ENCODE data around the gene CAPN1.
A peak's percentile ranks its signal among the peaks of the same experiment; 100 is the strongest.
"Not testable (repeated sequence)": the region's sequence is repeated elsewhere in the genome, so short reads cannot be mapped to it uniquely, and the experiment has no call there.

The CAPN1 gene

DNA sequence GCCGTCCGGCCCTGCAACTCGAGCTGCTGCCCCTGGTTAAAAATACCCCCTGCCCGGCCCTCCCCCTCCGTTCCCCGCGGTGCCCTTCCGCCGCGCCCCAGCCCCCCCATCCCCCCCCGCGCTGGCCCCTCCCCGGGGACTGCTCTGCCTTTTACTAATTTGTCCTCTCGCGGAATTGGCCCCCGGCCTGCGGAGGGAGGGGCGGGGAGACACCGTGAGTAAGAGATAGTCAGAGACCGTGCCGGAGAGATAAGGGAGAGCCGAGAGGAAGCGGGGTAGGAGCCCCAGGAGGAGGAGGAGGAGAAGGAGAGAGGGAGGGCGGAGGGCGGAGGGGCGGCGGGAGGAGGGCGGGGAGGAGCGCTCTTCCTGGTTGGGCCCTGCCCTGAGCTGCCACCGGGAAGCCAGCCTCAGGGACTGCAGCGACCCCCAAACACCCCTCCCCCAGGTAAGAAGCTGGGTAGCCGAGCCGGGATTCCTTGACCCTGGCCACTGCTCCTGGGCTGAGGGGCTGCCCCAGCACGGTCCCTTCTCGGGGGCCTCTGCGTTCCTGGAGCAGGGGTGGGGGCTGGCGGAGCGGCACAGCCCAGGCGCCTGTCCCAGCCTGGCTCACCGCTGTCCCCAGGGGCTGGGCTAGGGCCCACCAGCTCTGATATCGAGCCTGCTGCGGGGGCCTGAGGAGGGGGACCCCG lies at the start of gene CAPN1:
CAPN1 (plus strand) TSS at position 360 of the 689 bp plus-strand sequence. CDS start 774 bp downstream, outside the sequence.
- DNase-seq: peak; percentile 53

DNA sequence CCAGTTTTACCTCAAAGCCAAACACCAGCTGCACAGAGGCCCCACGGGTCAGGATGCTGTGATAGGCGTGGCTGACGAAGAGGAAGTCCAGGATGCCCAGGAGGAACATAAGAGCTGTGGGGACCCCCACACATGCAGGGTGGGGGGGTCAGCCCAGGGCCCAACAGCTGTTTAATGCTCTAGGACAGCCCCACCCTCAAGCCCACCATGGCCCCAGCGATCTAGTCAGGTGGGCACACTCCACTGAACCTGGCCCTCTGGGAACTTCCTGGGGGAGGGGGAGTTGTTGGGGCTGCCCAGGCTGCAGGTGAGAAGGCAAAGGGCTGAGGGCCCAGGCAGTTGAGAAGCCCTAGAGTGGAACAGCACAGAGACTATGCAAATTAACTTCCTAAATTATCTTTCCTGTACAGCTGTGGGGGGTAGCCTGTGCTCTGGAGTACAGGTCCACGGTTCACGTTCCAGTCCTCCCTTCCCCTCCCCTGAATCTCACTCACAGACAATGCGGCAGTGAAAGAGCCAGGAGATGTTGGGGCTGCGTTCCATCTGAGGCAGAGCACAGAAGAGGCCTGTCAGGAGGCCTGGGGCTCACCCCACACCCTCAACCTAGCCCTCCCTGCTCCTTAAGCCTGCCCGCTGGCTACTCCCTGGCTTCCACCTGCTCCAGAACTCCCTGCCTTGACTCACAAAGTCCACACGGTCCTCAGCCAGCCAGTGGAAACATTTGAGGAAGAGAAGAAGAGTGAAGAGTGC lies 49.3 kb upstream of the CAPN1 start:
- DNase-seq: no peak

DNA sequence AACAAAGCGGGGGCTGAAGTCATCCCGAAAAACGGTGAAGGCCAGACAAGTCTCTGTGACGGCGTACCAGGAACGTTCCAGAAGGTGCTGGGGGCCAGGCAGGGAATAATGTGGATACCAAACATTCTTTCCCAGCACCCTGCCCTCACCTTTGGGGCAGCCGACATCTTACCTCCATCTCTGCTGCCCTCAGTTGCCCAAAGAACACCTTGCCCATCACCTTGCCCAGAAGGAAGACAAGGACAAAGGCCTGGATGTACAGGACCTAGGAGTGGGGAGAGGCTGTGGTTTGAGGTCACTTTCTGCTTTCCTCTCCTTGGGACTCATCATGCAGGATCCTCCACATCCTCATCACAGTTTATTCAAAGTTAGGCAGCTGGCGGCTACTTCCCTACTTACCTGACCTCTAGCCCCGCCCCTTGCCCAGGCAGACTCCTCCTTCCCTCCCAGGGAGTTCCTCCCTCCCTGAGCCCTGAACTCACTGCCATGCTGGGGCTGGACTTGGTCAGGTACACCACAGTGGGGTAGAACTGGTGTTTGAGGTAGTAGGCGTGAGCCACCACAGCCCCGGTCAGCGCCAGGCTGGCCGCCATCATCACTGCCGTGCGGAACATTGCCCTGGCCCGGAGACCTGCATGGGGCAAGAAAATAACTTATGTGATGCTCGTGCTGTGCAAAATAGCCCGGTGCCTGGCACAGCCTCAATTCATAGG lies 48.6 kb upstream of the CAPN1 start:
- peak; percentile 66 for DNase-seq

DNA sequence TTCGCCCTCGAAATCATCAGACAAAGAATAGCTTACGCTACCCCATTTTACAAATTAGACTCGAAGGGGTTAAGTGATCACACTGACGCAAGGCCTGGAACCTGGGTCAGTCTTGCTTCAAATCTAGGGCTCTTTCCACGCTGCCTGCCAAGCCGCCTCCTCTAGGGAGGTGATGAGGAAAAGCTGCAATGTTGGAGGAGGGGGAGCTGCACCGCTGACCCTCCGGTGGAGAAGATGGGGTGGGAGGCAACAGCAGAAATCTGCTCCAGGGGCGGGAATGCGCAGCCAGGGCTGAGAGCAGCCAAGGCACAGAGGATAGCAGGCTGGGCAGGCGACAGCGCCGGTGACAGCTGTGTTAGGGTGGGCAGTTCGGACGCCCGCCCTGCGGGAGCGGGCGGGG lies 48.0 kb upstream of the CAPN1 start:
- DNase-seq: no peak

DNA sequence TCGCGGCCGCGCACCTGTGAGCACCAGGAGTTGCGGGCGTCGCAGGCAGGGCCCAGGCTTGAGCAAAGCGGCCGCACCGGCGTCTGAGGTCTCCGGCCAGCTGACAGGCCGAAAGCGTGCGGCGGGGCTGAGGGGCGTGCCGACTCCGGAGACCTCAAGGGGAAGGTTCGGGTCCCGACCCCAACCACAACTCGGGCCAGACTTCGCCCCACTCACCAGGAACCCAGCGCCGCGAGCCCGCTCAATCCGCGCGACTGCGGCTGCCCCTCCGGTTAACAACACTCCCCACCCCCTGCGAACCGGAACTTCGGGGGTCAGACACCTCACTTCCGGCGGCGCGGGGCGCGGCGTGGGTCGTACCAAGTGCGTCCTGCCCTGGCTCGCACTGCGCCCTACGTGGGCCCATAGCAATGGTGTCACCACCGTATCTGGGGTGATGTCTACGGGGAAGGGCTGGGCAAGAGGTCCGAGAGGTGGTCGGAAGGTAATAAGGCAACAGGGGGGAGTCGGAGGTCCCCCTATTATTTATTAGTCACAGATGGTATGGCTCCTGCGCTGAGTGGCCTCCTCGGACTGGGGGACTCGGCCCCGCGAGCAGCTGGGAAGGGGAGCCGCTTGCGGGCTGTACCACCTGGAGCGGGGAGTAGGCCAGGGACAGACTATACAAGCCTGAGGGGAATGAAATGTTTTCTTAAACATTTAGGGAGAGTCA lies 47.3 kb upstream of the CAPN1 start, which contains the start of gene SYVN1:
SYVN1 (minus strand) TSS at position 280 of the 712 bp plus-strand sequence. CDS start 918 bp downstream, outside the sequence.
- peak; percentile 86 for DNase-seq

DNA sequence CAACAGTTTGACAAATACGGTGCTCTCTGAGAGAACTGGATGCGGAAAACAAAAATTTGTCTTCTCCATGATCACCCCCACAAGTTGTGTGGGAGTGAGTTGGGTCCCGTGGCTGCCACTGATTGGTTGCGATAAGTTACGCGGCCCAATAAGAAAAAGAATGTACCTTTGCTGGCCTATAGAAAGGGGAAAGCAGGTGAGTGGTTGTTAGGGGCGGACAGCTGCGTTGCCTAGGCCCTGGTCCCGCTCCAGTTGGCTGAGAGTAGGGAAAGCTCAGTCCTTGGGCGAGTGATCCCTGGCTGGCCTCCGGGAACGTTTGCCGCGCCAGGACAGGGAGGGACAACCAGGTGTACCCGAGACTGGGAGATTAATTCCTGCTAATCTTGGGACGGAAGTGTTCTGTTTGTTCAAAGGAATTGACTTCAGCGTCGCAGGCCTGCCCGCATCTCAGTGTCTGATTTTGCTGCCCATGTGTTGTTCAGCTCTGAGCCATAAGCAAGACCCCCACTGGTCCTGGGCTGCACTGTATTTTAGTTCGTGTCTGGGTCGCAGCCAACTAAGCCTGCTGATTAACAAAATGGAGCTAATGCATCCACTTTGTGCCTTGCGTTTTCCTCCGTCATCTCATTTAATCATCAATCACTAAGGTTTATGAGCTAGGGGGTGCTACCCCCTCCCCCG lies 46.6 kb upstream of the CAPN1 start:
- DNase-seq: peak; percentile 97

- no peak for DNase-seq
Measured at GRCh38 chr11:65135633-65136145, 46.0 kb upstream of the CAPN1 start.

- DNase-seq: no peak
Measured at GRCh38 chr11:65136515-65137096, 45.1 kb upstream of the CAPN1 start.

- DNase-seq: no peak
Measured at GRCh38 chr11:65141896-65142494, 39.7 kb upstream of the CAPN1 start.

- DNase-seq: no peak
Measured at GRCh38 chr11:65147352-65148075, 34.2 kb upstream of the CAPN1 start.

GRCh38 chr11:65148657-65149056 lies 33.1 kb upstream of the CAPN1 start:
- no peak for DNase-seq

GRCh38 chr11:65150131-65150508 lies 31.6 kb upstream of the CAPN1 start:
- DNase-seq: not testable (repeated sequence)

GRCh38 chr11:65150509-65151299 lies 31.0 kb upstream of the CAPN1 start:
- DNase-seq: peak; percentile 65

DNA sequence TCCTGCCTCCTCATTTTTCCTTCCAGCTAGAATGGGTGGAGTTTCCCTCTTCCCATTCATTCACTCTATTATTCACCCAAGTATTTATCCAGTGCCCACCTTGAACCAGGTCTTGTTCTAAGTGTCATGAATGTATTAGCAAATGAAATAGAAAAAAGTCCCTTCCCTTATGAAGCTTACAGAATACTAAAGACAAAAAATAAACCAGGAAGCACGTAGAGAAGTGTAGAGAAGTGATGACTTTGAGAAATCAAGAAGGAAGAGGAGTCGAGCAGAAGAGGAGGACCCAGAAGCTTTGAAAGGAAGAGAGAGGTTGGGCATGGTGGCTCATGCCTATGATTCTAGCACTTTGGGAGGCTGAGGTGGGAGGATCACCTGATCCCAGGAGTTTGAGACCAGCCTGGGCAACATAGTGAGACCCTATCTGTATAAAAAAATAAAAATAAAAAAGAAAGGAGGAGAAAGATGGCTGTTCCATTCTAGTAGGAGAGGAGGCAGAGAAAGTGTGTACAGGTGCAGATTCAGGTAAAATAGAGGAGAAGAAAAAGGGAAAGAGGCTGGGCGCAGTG lies 30.3 kb upstream of the CAPN1 start:
- no peak for DNase-seq

- DNase-seq: no peak
Measured at GRCh38 chr11:65152122-65152521, 29.6 kb upstream of the CAPN1 start.

- no peak for DNase-seq
Measured at GRCh38 chr11:65156256-65156655, 25.5 kb upstream of the CAPN1 start.

DNA sequence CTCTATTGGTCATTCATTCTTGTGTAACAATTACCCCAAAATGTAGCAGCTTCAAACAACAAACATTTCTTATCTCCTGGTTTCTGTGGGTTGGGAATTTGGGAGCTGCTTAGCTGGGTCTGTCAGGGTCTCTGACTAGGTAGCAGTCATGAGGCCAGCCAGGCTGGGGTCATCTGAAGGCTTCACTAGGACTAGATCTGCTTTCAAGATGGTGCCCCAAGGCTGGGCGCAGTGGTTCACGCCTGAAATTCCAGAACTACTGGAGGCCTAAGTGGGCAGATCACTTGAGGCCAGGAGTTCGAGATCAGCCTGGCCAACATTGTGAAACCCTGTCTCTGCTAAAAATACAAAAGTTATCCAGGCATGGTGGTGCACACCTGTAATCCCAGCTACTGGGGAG lies 24.8 kb upstream of the CAPN1 start:
- no peak for DNase-seq

GRCh38 chr11:65157336-65157735 lies 24.4 kb upstream of the CAPN1 start:
- DNase-seq: no peak

DNA sequence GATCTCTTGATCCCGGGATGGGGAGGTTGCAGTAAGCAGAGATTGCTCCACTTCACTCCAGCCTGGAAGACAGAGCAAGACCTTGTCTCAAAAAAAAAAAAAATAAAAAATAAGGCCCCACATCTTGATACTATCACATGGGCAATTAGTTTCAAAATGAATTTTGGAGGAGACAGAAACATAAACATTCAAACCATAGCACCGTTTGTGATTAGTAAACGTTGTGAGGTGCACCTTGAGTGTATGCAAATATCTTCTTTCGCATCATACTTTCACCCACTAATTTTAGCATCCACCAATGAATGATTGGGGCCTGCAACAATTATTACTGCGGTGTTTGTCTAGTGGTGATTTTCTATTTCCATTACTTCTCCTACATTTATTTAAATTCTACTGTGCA lies 22.7 kb upstream of the CAPN1 start:
- DNase-seq: no peak

All from NCI-H510A (cell line).